GM12891 (cell line): ENCODE data around the gene LPCAT1.

Source experiments
- PAX5 ChIP-seq: IDR thresholded peaks from 2 replicates; pipeline ENCODE4 v1.6.1; 2011; ENCODE audit warnings: low read length, moderate library complexity, mild to moderate bottlenecking; ENCODE audit not compliant: insufficient read depth, severe bottlenecking
- POLR2A ChIP-seq: IDR thresholded peaks from 2 replicates; pipeline ENCODE4 v1.6.1; 2011; ENCODE audit warnings: low read depth, low read length, control low read depth
- POLR2AphosphoS5 ChIP-seq: IDR thresholded peaks from 2 replicates; pipeline ENCODE4 v1.6.1; 2011; ENCODE audit warnings: low read depth, low read length, control low read depth
- TAF1 ChIP-seq: IDR thresholded peaks from 2 replicates; pipeline ENCODE4 v1.6.1; 2011; ENCODE audit warnings: low read depth, low read length, control low read depth

DNA sequence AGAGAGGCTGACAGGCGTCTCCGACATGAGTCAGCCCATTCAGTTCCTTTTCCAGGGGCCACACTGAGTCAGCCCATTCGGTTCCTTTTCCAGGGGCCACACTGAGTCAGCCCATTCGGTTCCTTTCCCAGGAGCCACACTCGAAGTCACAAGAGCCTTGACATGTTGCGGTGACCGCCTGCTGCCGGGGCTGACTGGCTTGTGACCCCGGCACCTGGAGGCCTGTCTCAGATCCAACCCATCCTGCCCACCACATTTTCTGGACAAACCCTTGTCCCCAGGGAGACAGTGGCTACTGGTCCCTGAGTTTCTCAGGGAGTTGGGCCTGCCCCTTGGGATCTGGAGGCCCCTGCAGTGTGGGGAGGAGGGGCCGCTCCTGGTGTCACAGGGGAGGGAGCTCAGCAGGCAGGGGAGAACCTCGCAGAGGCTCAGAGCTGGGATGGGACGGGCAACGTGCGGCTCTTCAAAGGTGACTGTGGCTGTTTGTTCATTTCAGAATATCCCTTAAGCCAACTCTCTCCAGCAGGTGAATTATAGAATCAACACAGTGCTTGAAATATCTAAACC, 40.5 kb upstream of the LPCAT1 start:
- TF ChIP-seq POLR2A (no peak), TAF1 (no peak), POLR2AphosphoS5 (no peak), PAX5 (no peak)
